ENCODE measurements around the gene PDZRN3.

Gene PDZRN3

GRCh38 chr3:73622091-73622805 lies 2.5 kb downstream of the PDZRN3 start:
- peaks cover 34% of the 10 kb centered on the region for H3K4me1 ChIP-seq (ENCODE audit: control insufficient read depth, insufficient read depth, low read length)

DNA sequence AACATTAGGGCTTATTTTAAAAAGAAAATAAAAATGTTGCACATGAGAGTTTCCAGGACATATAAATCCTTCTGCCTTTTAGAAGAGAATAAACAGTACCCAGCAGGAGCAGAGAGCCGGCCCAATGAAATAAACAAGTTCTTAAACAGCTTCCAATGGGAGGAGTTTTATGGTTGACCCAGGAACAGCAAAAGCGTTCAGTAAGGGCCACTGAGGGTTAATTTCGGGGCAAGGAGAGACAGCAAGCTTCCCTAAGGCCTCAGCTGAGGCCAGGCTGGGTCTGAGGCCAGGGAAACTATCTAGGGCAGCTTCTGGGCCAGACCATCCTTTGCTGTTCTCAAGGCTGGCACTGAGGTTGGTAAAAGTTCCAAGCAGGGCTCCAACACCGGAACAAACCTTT lies 3.4 kb downstream of the PDZRN3 start:
- Histone ChIP-seq H3K4me2 (ENCODE audit: low read length) (peak overlapping the region; percentile 52), H3K9ac (ENCODE audit: low read depth, low read length) (peak overlapping the region; percentile 27), H3K4me1 (ENCODE audit: control insufficient read depth, insufficient read depth, low read length) (peaks cover 34% of the 10 kb centered on the region), H3K27me3 (ENCODE audit: control insufficient read depth, insufficient read depth, low read length) (no peaks in the 10 kb centered on the region), H3K36me3 (ENCODE audit: insufficient read depth, low read length) (no peaks in the 10 kb centered on the region), H3K4me3 (ENCODE audit: low read length) (peak overlapping the region; percentile 30), H3K9me3 (replicated peaks; ENCODE audit: low read length) (no peaks in the 10 kb centered on the region)

More at GRCh38 chr3:73622091-73622805, 2.5 kb downstream of the PDZRN3 start:
- Histone ChIP-seq H3K27me3 (ENCODE audit: control insufficient read depth, insufficient read depth, low read length) (no peaks in the 10 kb centered on the region), H3K36me3 (ENCODE audit: insufficient read depth, low read length) (no peaks in the 10 kb centered on the region), H3K4me3 (ENCODE audit: low read length) (peak overlapping the region; percentile 46), H3K9me3 (replicated peaks; ENCODE audit: low read length) (no peaks in the 10 kb centered on the region), H3K4me2 (ENCODE audit: low read length) (peak overlapping the region; percentile 52), H3K9ac (ENCODE audit: low read depth, low read length) (peak overlapping the region; percentile 27)

DNA sequence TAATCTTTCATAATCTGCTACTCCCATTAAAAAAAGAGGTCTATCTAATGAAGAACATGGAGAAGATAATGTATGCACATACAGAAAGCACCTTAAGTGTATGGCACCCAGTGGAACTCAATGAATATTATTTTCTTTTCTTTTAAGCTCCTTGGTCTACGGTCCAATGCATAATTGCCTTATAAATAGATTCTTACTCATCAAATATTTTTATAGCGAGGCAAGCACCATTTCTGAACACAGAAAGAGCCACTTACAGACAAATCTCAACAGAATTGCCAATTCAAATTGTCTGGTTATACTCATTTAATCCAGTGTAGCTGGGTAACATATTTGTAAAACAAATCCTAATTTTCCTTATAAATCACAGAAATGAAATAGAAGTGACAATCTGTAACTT lies 6.3 kb downstream of the PDZRN3 start:
- Histone ChIP-seq H3K4me3 (ENCODE audit: low read length) (no peak overlapping the region), H3K9ac (ENCODE audit: low read depth, low read length) (no peak overlapping the region), H3K9me3 (replicated peaks; ENCODE audit: low read length) (no peaks in the 10 kb centered on the region), H3K36me3 (ENCODE audit: insufficient read depth, low read length) (no peaks in the 10 kb centered on the region), H3K4me1 (ENCODE audit: control insufficient read depth, insufficient read depth, low read length) (peaks cover 16% of the 10 kb centered on the region), H3K27me3 (ENCODE audit: control insufficient read depth, insufficient read depth, low read length) (no peaks in the 10 kb centered on the region), H3K4me2 (ENCODE audit: low read length) (no peak overlapping the region)

DNA sequence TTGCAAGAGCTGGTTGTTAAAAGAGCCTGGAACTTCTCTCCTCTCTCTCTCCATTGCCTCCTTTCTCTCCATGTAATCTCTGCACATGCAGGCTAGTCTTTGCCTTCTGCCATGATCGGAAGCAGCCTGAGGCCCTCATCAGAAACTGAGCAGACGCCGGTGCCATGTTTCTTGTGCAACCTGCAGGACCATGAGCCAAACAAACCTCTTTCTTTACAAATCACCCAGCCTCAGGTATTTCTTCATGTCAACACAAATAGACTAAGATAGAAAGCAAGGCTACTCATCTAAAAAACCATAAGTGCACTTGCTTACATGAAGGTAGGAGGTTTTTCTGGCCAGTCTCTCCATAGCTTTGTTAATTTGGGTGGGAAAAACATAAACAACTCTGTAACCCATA lies 8.7 kb downstream of the PDZRN3 start:
- Histone ChIP-seq H3K4me1 (ENCODE audit: control insufficient read depth, insufficient read depth, low read length) (peaks cover 3% of the 10 kb centered on the region), H3K9me3 (replicated peaks; ENCODE audit: low read length) (no peaks in the 10 kb centered on the region), H3K4me3 (ENCODE audit: low read length) (no peak overlapping the region), H3K36me3 (ENCODE audit: insufficient read depth, low read length) (no peaks in the 10 kb centered on the region), H3K9ac (ENCODE audit: low read depth, low read length) (no peak overlapping the region), H3K4me2 (ENCODE audit: low read length) (no peak overlapping the region), H3K27me3 (ENCODE audit: control insufficient read depth, insufficient read depth, low read length) (no peaks in the 10 kb centered on the region)

DNA sequence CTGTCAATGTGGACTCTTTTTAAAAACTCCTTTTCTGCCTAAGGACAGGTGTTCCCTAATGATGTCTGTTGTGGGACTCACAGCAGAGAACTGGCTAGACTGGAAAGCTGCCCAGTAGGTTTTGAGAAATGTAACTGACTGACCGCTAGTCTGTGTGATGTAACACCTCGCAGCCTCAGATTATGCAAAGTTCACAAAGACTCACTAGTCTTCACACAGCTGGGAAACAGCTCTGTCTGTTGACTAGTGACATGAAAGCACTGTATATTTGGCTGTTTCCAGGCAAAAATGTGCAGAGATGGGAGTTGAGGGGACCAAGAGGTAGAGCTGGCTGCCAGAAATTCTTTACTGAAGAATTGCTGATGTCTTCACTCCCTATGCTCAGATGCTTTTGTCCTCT lies 10.3 kb downstream of the PDZRN3 start:
- peaks cover 3% of the 10 kb centered on the region for H3K4me1 ChIP-seq (ENCODE audit: control insufficient read depth, insufficient read depth, low read length)

GRCh38 chr3:73611176-73611575 lies 13.6 kb downstream of the PDZRN3 start:
- no peaks in the 10 kb centered on the region for H3K27me3 ChIP-seq (ENCODE audit: control insufficient read depth, insufficient read depth, low read length)
- no peak overlapping the region for H3K4me3 ChIP-seq (ENCODE audit: low read length)
- H3K9ac ChIP-seq (ENCODE audit: low read depth, low read length), result no peak overlapping the region
- H3K4me2 ChIP-seq (ENCODE audit: low read length), result no peak overlapping the region
- no peaks in the 10 kb centered on the region for H3K36me3 ChIP-seq (ENCODE audit: insufficient read depth, low read length)
- no peaks in the 10 kb centered on the region for H3K4me1 ChIP-seq (ENCODE audit: control insufficient read depth, insufficient read depth, low read length)
- H3K9me3 ChIP-seq (replicated peaks; ENCODE audit: low read length), result no peaks in the 10 kb centered on the region

More for the DNA sequence above, 10.3 kb downstream of the PDZRN3 start:
- Histone ChIP-seq H3K9ac (ENCODE audit: low read depth, low read length) (no peak overlapping the region), H3K4me2 (ENCODE audit: low read length) (no peak overlapping the region), H3K9me3 (replicated peaks; ENCODE audit: low read length) (no peaks in the 10 kb centered on the region), H3K4me3 (ENCODE audit: low read length) (no peak overlapping the region), H3K27me3 (ENCODE audit: control insufficient read depth, insufficient read depth, low read length) (no peaks in the 10 kb centered on the region), H3K36me3 (ENCODE audit: insufficient read depth, low read length) (no peaks in the 10 kb centered on the region)

DNA sequence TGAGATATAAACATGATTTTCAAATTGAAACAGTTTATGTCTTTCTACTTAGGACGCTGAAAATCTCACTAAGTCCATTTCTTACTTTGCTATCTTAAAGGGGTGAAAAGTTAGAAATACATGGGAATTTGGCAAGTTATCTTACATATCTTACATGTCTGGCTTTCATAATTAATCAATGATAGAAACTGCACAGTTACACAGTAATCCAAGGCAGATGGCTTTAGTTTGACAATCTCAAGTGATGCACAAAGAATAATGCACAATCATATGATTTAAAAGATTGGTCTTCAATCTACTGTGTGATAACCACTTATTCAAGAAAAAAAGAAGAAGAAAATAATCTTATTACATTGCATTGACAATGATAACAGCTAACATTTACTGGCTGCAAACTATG lies 14.2 kb downstream of the PDZRN3 start:
- Histone ChIP-seq H3K4me2 (ENCODE audit: low read length) (no peak overlapping the region), H3K4me3 (ENCODE audit: low read length) (no peak overlapping the region), H3K4me1 (ENCODE audit: control insufficient read depth, insufficient read depth, low read length) (no peaks in the 10 kb centered on the region), H3K9me3 (replicated peaks; ENCODE audit: low read length) (no peaks in the 10 kb centered on the region), H3K36me3 (ENCODE audit: insufficient read depth, low read length) (no peaks in the 10 kb centered on the region), H3K9ac (ENCODE audit: low read depth, low read length) (no peak overlapping the region), H3K27me3 (ENCODE audit: control insufficient read depth, insufficient read depth, low read length) (no peaks in the 10 kb centered on the region)

DNA sequence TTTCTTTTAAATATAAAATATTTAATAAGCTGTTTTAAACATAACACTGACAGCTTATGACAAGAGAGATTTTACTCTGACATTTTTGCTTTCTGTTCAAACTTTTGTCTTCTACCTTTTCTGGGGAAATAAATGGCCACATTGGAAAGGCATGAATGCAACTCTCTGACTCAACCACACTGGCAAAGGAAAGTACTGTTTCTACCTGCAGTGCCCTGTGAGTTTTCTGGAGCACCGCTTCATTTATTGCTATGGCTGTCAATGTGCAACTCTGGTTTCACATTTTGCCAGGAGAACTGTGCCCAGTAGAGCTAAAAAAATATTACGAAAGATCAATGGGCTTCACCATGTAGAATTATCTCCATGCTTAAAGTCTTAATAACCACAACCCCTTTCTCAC lies 15.1 kb downstream of the PDZRN3 start:
- Histone ChIP-seq H3K9ac (ENCODE audit: low read depth, low read length) (no peak overlapping the region), H3K4me2 (ENCODE audit: low read length) (no peak overlapping the region), H3K27me3 (ENCODE audit: control insufficient read depth, insufficient read depth, low read length) (no peaks in the 10 kb centered on the region), H3K36me3 (ENCODE audit: insufficient read depth, low read length) (no peaks in the 10 kb centered on the region), H3K4me3 (ENCODE audit: low read length) (no peak overlapping the region), H3K4me1 (ENCODE audit: control insufficient read depth, insufficient read depth, low read length) (no peaks in the 10 kb centered on the region), H3K9me3 (replicated peaks; ENCODE audit: low read length) (no peaks in the 10 kb centered on the region)

- Histone ChIP-seq H3K4me3 (ENCODE audit: low read length) (no peak overlapping the region), H3K4me1 (ENCODE audit: control insufficient read depth, insufficient read depth, low read length) (no peaks in the 10 kb centered on the region), H3K36me3 (ENCODE audit: insufficient read depth, low read length) (no peaks in the 10 kb centered on the region)
Measured at GRCh38 chr3:73609315-73609641, 15.5 kb downstream of the PDZRN3 start.

DNA sequence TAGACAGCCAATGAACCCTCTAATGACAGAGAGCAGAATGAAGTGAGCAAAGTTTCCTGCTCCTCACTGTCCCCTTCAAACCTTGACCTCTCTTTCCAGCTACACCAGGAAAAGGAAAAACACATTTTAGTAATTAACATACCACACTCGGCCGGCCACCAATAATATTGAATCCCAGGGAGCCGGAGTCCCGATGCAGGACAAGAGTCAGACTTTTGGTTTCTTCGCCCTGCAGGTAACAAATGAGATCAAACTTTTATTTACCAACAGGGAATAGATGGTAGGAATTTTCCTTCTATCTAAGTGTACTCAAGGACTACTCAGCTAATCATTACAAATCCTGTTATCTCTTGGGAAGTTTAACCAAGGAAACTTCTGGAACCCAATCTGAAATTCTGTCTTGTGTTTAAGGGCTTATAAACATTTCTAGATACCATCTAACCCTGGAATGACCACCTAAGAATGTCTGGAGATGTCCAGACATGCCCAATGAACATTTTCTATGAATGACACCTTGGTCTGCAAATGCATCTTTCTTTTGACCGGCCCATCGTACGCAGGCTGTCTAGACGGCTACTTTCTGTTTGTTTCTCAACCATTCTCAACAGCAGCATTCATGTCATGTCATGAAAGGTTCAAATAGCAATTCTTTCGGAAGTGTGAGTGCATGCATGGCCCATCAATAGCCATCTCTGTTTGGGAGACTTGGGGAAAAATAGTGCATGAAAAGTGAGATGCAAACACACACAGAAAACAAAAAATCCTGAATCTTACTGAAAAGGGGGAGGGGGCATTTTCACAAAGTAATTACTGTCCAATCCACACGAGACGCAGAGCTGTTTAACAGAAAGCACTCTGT lies 16.1 kb downstream of the PDZRN3 start:
- no peaks in the 10 kb centered on the region for H3K27me3 ChIP-seq (ENCODE audit: control insufficient read depth, insufficient read depth, low read length)
- H3K9ac ChIP-seq (ENCODE audit: low read depth, low read length), result no peak overlapping the region
- no peak overlapping the region for H3K4me3 ChIP-seq (ENCODE audit: low read length)
- no peaks in the 10 kb centered on the region for H3K9me3 ChIP-seq (replicated peaks; ENCODE audit: low read length)
- no peaks in the 10 kb centered on the region for H3K36me3 ChIP-seq (ENCODE audit: insufficient read depth, low read length)
- no peak overlapping the region for H3K4me2 ChIP-seq (ENCODE audit: low read length)
- peaks cover 5% of the 10 kb centered on the region for H3K4me1 ChIP-seq (ENCODE audit: control insufficient read depth, insufficient read depth, low read length)

More at GRCh38 chr3:73609315-73609641, 15.5 kb downstream of the PDZRN3 start:
- Histone ChIP-seq H3K27me3 (ENCODE audit: control insufficient read depth, insufficient read depth, low read length) (no peaks in the 10 kb centered on the region), H3K9ac (ENCODE audit: low read depth, low read length) (no peak overlapping the region), H3K4me2 (ENCODE audit: low read length) (no peak overlapping the region), H3K9me3 (replicated peaks; ENCODE audit: low read length) (no peaks in the 10 kb centered on the region)

GRCh38 chr3:73605861-73606260 lies 18.9 kb downstream of the PDZRN3 start:
- Histone ChIP-seq H3K4me1 (ENCODE audit: control insufficient read depth, insufficient read depth, low read length) (peaks cover 28% of the 10 kb centered on the region), H3K27me3 (ENCODE audit: control insufficient read depth, insufficient read depth, low read length) (no peaks in the 10 kb centered on the region), H3K4me2 (ENCODE audit: low read length) (no peak overlapping the region), H3K9ac (ENCODE audit: low read depth, low read length) (no peak overlapping the region), H3K4me3 (ENCODE audit: low read length) (no peak overlapping the region), H3K9me3 (replicated peaks; ENCODE audit: low read length) (no peaks in the 10 kb centered on the region), H3K36me3 (ENCODE audit: insufficient read depth, low read length) (no peaks in the 10 kb centered on the region)
